Mammary epithelial cell (primary cell): ENCODE measurements around the gene CCDC78.

Experiments
- EZH2 ChIP-seq: IDR thresholded peaks from 2 replicates; pipeline ENCODE4 v1.6.1; 2012; ENCODE audit warnings: low read length, inconsistent platforms, borderline replicate concordance
- TF ChIP-seq, protein P1 (sequence below), 2 donors: IDR thresholded peaks in 1 of 2; conservative IDR thresholded peaks in 1 of 2; 2 replicates each; pipeline ENCODE4 v1.5.1; 2011 to 2012; ENCODE audit warnings: inconsistent platforms in 2 of 2, low read length in 2 of 2, mild to moderate bottlenecking in 2 of 2, control low read depth in 1 of 2, low read depth in 1 of 2; ENCODE audit not compliant: insufficient read depth in 1 of 2; ENCODE audit errors: extremely low read depth in 1 of 2

DNA sequence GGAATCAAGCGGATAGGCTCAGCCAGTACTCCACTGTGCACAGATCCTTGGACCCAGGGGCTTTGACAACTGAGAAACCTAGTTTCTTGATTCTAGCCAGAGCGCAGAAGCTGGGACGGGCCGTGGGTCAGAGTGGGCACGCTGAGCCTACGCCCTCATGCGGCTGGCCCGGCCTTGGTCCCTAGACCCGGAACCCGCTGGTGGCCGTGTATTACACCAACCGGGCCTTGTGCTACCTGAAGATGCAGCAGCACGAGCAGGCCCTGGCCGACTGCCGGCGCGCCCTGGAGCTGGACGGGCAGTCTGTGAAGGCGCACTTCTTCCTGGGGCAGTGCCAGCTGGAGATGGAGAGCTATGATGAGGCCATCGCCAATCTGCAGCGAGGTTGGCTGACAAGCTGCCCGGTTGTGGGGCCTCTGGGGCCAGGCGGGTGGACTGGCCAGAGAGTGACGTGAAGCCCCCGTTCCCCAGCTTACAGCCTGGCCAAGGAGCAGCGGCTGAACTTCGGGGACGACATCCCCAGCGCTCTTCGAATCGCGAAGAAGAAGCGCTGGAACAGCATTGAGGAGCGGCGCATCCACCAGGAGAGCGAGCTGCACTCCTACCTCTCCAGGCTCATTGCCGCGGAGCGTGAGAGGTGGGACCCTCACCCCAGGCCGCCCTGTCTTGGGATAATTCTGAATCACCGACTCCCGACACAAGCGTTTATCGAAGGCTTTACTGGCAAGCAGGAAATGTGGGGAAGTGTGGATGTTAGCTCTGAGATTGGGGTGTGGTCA is 45.1 kb downstream of the CCDC78 start:
- TF ChIP-seq, protein P1, sequence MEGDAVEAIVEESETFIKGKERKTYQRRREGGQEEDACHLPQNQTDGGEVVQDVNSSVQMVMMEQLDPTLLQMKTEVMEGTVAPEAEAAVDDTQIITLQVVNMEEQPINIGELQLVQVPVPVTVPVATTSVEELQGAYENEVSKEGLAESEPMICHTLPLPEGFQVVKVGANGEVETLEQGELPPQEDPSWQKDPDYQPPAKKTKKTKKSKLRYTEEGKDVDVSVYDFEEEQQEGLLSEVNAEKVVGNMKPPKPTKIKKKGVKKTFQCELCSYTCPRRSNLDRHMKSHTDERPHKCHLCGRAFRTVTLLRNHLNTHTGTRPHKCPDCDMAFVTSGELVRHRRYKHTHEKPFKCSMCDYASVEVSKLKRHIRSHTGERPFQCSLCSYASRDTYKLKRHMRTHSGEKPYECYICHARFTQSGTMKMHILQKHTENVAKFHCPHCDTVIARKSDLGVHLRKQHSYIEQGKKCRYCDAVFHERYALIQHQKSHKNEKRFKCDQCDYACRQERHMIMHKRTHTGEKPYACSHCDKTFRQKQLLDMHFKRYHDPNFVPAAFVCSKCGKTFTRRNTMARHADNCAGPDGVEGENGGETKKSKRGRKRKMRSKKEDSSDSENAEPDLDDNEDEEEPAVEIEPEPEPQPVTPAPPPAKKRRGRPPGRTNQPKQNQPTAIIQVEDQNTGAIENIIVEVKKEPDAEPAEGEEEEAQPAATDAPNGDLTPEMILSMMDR (conservative IDR thresholded peaks at IDR 0.05 in 1 of 2, IDR thresholded peaks at IDR 0.05 in 1 of 2; ENCODE audit: extremely low read depth in 1 of 2, insufficient read depth in 1 of 2, low read depth in 1 of 2, low read length in 2 of 2): peak in 1 of 2 donors; percentile 32
- no peak for TF ChIP-seq EZH2
